HAP-1 (cell line): ENCODE results near the gene GLRA3.
A peak's percentile ranks its signal among the peaks of the same experiment; 100 is the strongest.
"Not testable (repeated sequence)": the region's sequence is repeated elsewhere in the genome, so short reads cannot be mapped to it uniquely, and the experiment has no call there.

ENCODE experiments used
- DNase-seq, 2 experiments: peaks; one replicate each; pipeline ENCODE4 v3.0.0-alpha.2; 2016 to 2020; ENCODE audit warnings: low spot score in 2 of 2
- H3K27me3 ChIP-seq: fragments of 250-450 bp; sonication (Bioruptor Pico); 2 replicates; pipeline ENCODE4 v1.5.1; 2020; ENCODE audit warnings: low read depth, mild to moderate bottlenecking, moderate library complexity
- H3K36me3 ChIP-seq: fragments of 250-450 bp; sonication (Bioruptor Pico); replicated peaks from 2 replicates; pipeline ENCODE4 v1.5.1; 2020; ENCODE audit warnings: mild to moderate bottlenecking
- H3K4me1 ChIP-seq: fragments of 250-450 bp; sonication (Bioruptor Pico); 2 replicates; pipeline ENCODE4 v1.5.1; 2020; ENCODE audit warnings: mild to moderate bottlenecking
- H3K4me3 ChIP-seq: fragments of 250-450 bp; sonication (Bioruptor Pico); 2 replicates; pipeline ENCODE4 v1.5.1; 2020; ENCODE audit warnings: mild to moderate bottlenecking, moderate library complexity
- H3K9me3 ChIP-seq: fragments of 250-450 bp; sonication (Bioruptor Pico); 2 replicates; pipeline ENCODE4 v1.5.1; 2020; ENCODE audit warnings: mild to moderate bottlenecking, moderate library complexity
- in situ Hi-C: fragments of 300-500 bp; cut with MboI; formaldehyde crosslinking; loops from 3 replicates; pipeline ENCODE4 v1.14.3; 2020; ENCODE audit warnings: low sequenced_read_pairs, inconsistent platforms, mixed read lengths

Gene GLRA3

GRCh38 chr4:174828845-174829701, at the start of gene GLRA3:
TSS of gene GLRA3 (minus strand) at chr4:174829247. CDS start at chr4:174828811, 436 bp downstream.
- Histone ChIP-seq H3K4me1 (no peaks in the 10 kb centered on the region), H3K27me3 (no peaks in the 10 kb centered on the region), H3K4me3 (no peak within 1 kb of the TSS), H3K9me3 (no peaks in the 10 kb centered on the region), H3K36me3 (no peaks in the 10 kb centered on the region)
- DNase-seq: peak; percentile 46 to 73
- in situ Hi-C loops: no loop called here

GRCh38 chr4:174874898-174875297, 45.9 kb upstream of the GLRA3 start:
- in situ Hi-C loops: no loop called here
- Histone ChIP-seq H3K4me3 (no peak overlapping the region), H3K4me1 (no peaks in the 10 kb centered on the region), H3K36me3 (no peaks in the 10 kb centered on the region), H3K9me3 (no peaks in the 10 kb centered on the region), H3K27me3 (no peaks in the 10 kb centered on the region)
- DNase-seq: no peak

GRCh38 chr4:174873931-174874330, 44.9 kb upstream of the GLRA3 start:
- DNase-seq: peak in 1 of 2 experiments; percentile 12
- Histone ChIP-seq H3K9me3 (no peaks in the 10 kb centered on the region), H3K4me3 (no peak overlapping the region), H3K27me3 (no peaks in the 10 kb centered on the region), H3K4me1 (no peaks in the 10 kb centered on the region), H3K36me3 (no peaks in the 10 kb centered on the region)
- in situ Hi-C loops: no loop called here

GRCh38 chr4:174873146-174873545, 44.1 kb upstream of the GLRA3 start:
- in situ Hi-C loops, H3K9me3 ChIP-seq, H3K4me1 ChIP-seq, H3K36me3 ChIP-seq, DNase-seq, H3K4me3 ChIP-seq, H3K27me3 ChIP-seq: not testable (repeated sequence)

GRCh38 chr4:174871407-174871806, 42.4 kb upstream of the GLRA3 start:
- DNase-seq: no peak
- in situ Hi-C loops: no loop called here
- Histone ChIP-seq H3K4me3 (no peak overlapping the region), H3K27me3 (no peaks in the 10 kb centered on the region), H3K4me1 (no peaks in the 10 kb centered on the region), H3K36me3 (no peaks in the 10 kb centered on the region), H3K9me3 (no peaks in the 10 kb centered on the region)

GRCh38 chr4:174870311-174870710, 41.3 kb upstream of the GLRA3 start:
- DNase-seq: no peak
- Histone ChIP-seq H3K4me3 (no peak overlapping the region), H3K27me3 (no peaks in the 10 kb centered on the region), H3K4me1 (no peaks in the 10 kb centered on the region), H3K36me3 (no peaks in the 10 kb centered on the region), H3K9me3 (no peaks in the 10 kb centered on the region)
- in situ Hi-C loops: no loop called here

GRCh38 chr4:174869339-174869738, 40.3 kb upstream of the GLRA3 start:
- Histone ChIP-seq H3K27me3 (no peaks in the 10 kb centered on the region), H3K9me3 (no peaks in the 10 kb centered on the region), H3K4me3 (no peak overlapping the region), H3K36me3 (no peaks in the 10 kb centered on the region), H3K4me1 (no peaks in the 10 kb centered on the region)
- in situ Hi-C loops: no loop called here
- no peak for DNase-seq

GRCh38 chr4:174867903-174868302, 38.9 kb upstream of the GLRA3 start:
- Histone ChIP-seq H3K9me3 (no peaks in the 10 kb centered on the region), H3K36me3 (no peaks in the 10 kb centered on the region), H3K4me3 (no peak overlapping the region), H3K27me3 (no peaks in the 10 kb centered on the region), H3K4me1 (no peaks in the 10 kb centered on the region)
- DNase-seq: no peak
- in situ Hi-C loops: no loop called here

GRCh38 chr4:174865418-174865985, 36.5 kb upstream of the GLRA3 start:
- Histone ChIP-seq H3K36me3 (no peaks in the 10 kb centered on the region), H3K4me3 (no peak overlapping the region), H3K4me1 (no peaks in the 10 kb centered on the region), H3K9me3 (no peaks in the 10 kb centered on the region), H3K27me3 (no peaks in the 10 kb centered on the region)
- no peak for DNase-seq
- in situ Hi-C loops: no loop called here

- Histone ChIP-seq H3K4me3 (no peak overlapping the region), H3K4me1 (no peaks in the 10 kb centered on the region), H3K36me3 (no peaks in the 10 kb centered on the region), H3K27me3 (no peaks in the 10 kb centered on the region), H3K9me3 (no peaks in the 10 kb centered on the region)
- in situ Hi-C loops: no loop called here
- DNase-seq: no peak
These were observed 35.0 kb upstream of the GLRA3 start for GRCh38 chr4:174864031-174864430.

GRCh38 chr4:174860588-174860987, 31.5 kb upstream of the GLRA3 start:
- Histone ChIP-seq H3K36me3 (no peaks in the 10 kb centered on the region), H3K4me3 (no peak overlapping the region), H3K27me3 (no peaks in the 10 kb centered on the region), H3K9me3 (no peaks in the 10 kb centered on the region), H3K4me1 (no peaks in the 10 kb centered on the region)
- in situ Hi-C loops: no loop called here
- no peak for DNase-seq

GRCh38 chr4:174859904-174860303, 30.9 kb upstream of the GLRA3 start:
- Histone ChIP-seq H3K4me3 (no peak overlapping the region), H3K27me3 (no peaks in the 10 kb centered on the region), H3K36me3 (no peaks in the 10 kb centered on the region), H3K9me3 (no peaks in the 10 kb centered on the region), H3K4me1 (no peaks in the 10 kb centered on the region)
- DNase-seq: no peak
- in situ Hi-C loops: no loop called here

- in situ Hi-C loops: no loop called here
- H3K36me3 ChIP-seq: no peaks in the 10 kb centered on the region
- H3K4me1 ChIP-seq: no peaks in the 10 kb centered on the region
- H3K9me3 ChIP-seq: no peaks in the 10 kb centered on the region
- no peak overlapping the region for H3K4me3 ChIP-seq
- no peak for DNase-seq
- no peaks in the 10 kb centered on the region for H3K27me3 ChIP-seq
These were observed 28.1 kb upstream of the GLRA3 start for GRCh38 chr4:174856926-174857800.

- Histone ChIP-seq H3K4me3 (no peak overlapping the region), H3K4me1 (no peaks in the 10 kb centered on the region), H3K27me3 (no peaks in the 10 kb centered on the region), H3K36me3 (no peaks in the 10 kb centered on the region), H3K9me3 (no peaks in the 10 kb centered on the region)
- in situ Hi-C loops: no loop called here
- DNase-seq: no peak
These were observed 26.0 kb upstream of the GLRA3 start for GRCh38 chr4:174855050-174855449.
